ENCODE measurements around the gene SLC10A1. TPM values are rescaled to one million over a fixed set of nuclear protein-coding genes. Genes with fewer than 3 reads are reported as not detected.
"Not testable (repeated sequence)": the region's sequence is repeated elsewhere in the genome, so short reads cannot be mapped to it uniquely, and the experiment has no call there.

Gene SLC10A1
- total RNA-seq, 1 donor from 2014 or later: not detected

GRCh38 chr14:69736405-69736804 lies 60.6 kb downstream of the SLC10A1 start:
- intact Hi-C loops (cut with DNase I); DNase-seq (ENCODE audit: low spot score); ATAC-seq: not testable (repeated sequence)

GRCh38 chr14:69731919-69732598 lies 65.0 kb downstream of the SLC10A1 start:
- DNase-seq (ENCODE audit: low spot score): not testable (repeated sequence)

GRCh38 chr14:69727860-69728259 lies 69.2 kb downstream of the SLC10A1 start:
- ATAC-seq: no peak
- intact Hi-C loops (cut with DNase I): loop anchor here (5.0 kb wide), 2 partner anchors 126 to 141 kb away; no protein-coding TSS in a partner anchor
- DNase-seq (ENCODE audit: low spot score): no peak

More at GRCh38 chr14:69731919-69732598, 65.0 kb downstream of the SLC10A1 start:
- ATAC-seq; intact Hi-C loops (cut with DNase I): not testable (repeated sequence)

- DNase-seq (ENCODE audit: low spot score) (peak; percentile 93), ATAC-seq (peak; percentile 97)
- intact Hi-C loops (cut with DNase I): loop anchor here (5.0 kb wide), 2 partner anchors 125 to 140 kb away; no protein-coding TSS in a partner anchor
Observed at GRCh38 chr14:69726761-69727511, 70.1 kb downstream of the SLC10A1 start.

Other genes with a start within 250 kb of the SLC10A1 start
- gene CCDC177, start 222.4 kb downstream of the SLC10A1 start, total RNA-seq: not detected
- gene SUSD6, start 185.6 kb downstream of the SLC10A1 start, total RNA-seq: 68.9 TPM
- 566 TPM for gene SRSF5, start 30.1 kb downstream of the SLC10A1 start, total RNA-seq
- gene SMOC1, start 82.2 kb upstream of the SLC10A1 start, total RNA-seq: 12.9 TPM